Stimulated activated CD4-positive, alpha-beta T cell treated with anti-CD3 and anti-CD28 coated beads, Interleukin-4, amount 100 ng/mL, for 24 hours (primary cell): Measurements from ENCODE around the gene DPY19L3.
"Not testable (repeated sequence)": the region's sequence is repeated elsewhere in the genome, so short reads cannot be mapped to it uniquely, and the experiment has no call there.

Experiments
- DNase-seq: peaks from one replicate; pipeline ENCODE4 v3.0.0-alpha.2; 2020

Gene DPY19L3

GRCh38 chr19:32447534-32447933 is 42.0 kb downstream of the DPY19L3 start:
- not testable (repeated sequence) for DNase-seq

- no peak for DNase-seq
These were observed 42.5 kb downstream of the DPY19L3 start for GRCh38 chr19:32448026-32448425.

GRCh38 chr19:32450217-32450616 is 44.6 kb downstream of the DPY19L3 start:
- no peak for DNase-seq

GRCh38 chr19:32453736-32454135 is 48.2 kb downstream of the DPY19L3 start:
- DNase-seq = no peak

- DNase-seq = no peak
These were observed 50.8 kb downstream of the DPY19L3 start for GRCh38 chr19:32456406-32456805.

GRCh38 chr19:32457571-32458158 is 52.1 kb downstream of the DPY19L3 start:
- no peak for DNase-seq

- DNase-seq = no peak
These were observed 53.0 kb downstream of the DPY19L3 start for GRCh38 chr19:32458500-32459123.

- DNase-seq = no peak
These were observed 53.8 kb downstream of the DPY19L3 start for GRCh38 chr19:32459204-32459865.

- no peak for DNase-seq
These were observed 54.9 kb downstream of the DPY19L3 start for GRCh38 chr19:32460476-32460875.

- no peak for DNase-seq
These were observed 58.7 kb downstream of the DPY19L3 start for GRCh38 chr19:32464279-32464678.

GRCh38 chr19:32465176-32465575 is 59.6 kb downstream of the DPY19L3 start:
- DNase-seq = no peak

GRCh38 chr19:32469795-32470194 is 64.2 kb downstream of the DPY19L3 start:
- no peak for DNase-seq

GRCh38 chr19:32471095-32471494 is 65.5 kb downstream of the DPY19L3 start:
- DNase-seq = no peak

- no peak for DNase-seq
These were observed 66.2 kb downstream of the DPY19L3 start for GRCh38 chr19:32471811-32472210.

GRCh38 chr19:32475141-32476031 is 69.8 kb downstream of the DPY19L3 start:
- DNase-seq = no peak

- DNase-seq = no peak
These were observed 70.4 kb downstream of the DPY19L3 start for GRCh38 chr19:32476032-32476350.

GRCh38 chr19:32480321-32480720 is 74.8 kb downstream of the DPY19L3 start:
- no peak for DNase-seq

GRCh38 chr19:32483574-32483973 is 78.0 kb downstream of the DPY19L3 start:
- no peak for DNase-seq

GRCh38 chr19:32489971-32490370 is 84.4 kb downstream of the DPY19L3 start:
- DNase-seq = no peak

- DNase-seq = no peak
These were observed 91.8 kb downstream of the DPY19L3 start for GRCh38 chr19:32497391-32497790.

- DNase-seq = no peak
These were observed 93.2 kb downstream of the DPY19L3 start for GRCh38 chr19:32498648-32499200.

GRCh38 chr19:32512498-32512897 is 106.9 kb downstream of the DPY19L3 start:
- not testable (repeated sequence) for DNase-seq

- no peak for DNase-seq
These were observed 113.5 kb downstream of the DPY19L3 start for GRCh38 chr19:32519023-32519422.
